Muscle of leg (tissue), 11 donors: ENCODE measurements around the gene IL17A. TPM values are rescaled to one million over a fixed set of nuclear protein-coding genes. Genes with fewer than 3 reads are reported as not detected.
"Not testable (repeated sequence)": the region's sequence is repeated elsewhere in the genome, so short reads cannot be mapped to it uniquely, and the experiment has no call there.

ENCODE experiments used
- DNase-seq: peaks from one replicate; pipeline ENCODE4 v3.0.0; 2013
- H3K27ac ChIP-seq: one replicate; pipeline ENCODE4 v1.5.1; 2013; ENCODE audit warnings: mild to moderate bottlenecking, low read length, control low read depth
- H3K27me3 ChIP-seq: one replicate; pipeline ENCODE4 v1.6.1; 2013; ENCODE audit warnings: low read length; ENCODE audit not compliant: control insufficient read depth, insufficient read depth
- H3K36me3 ChIP-seq: one replicate; pipeline ENCODE4 v1.6.1; 2013; ENCODE audit warnings: low read length; ENCODE audit not compliant: control insufficient read depth, insufficient read depth
- H3K4me1 ChIP-seq: one replicate; pipeline ENCODE4 v1.6.1; 2013; ENCODE audit warnings: low read length; ENCODE audit not compliant: control insufficient read depth, insufficient read depth
- H3K4me3 ChIP-seq: one replicate; pipeline ENCODE4 v1.5.1; 2013; ENCODE audit warnings: low read length, control low read depth
- H3K9me3 ChIP-seq: replicated peaks from 2 replicates; pipeline ENCODE4 v1.6.1; 2013; ENCODE audit warnings: low read depth, low read length; ENCODE audit not compliant: control insufficient read depth
- WGBS: methylation state at CpG from one replicate; pipeline ENCODE4 v1.1.5; 2013; ENCODE audit warnings: missing lambda C conversion rate; ENCODE audit not compliant: insufficient coverage; 5-methylcytosine and 5-hydroxymethylcytosine counted together
- polyA plus RNA-seq, 8 donors: library from polyadenylated mRNA; unstranded; fragments of 120-200 nt; gene quantifications; one replicate each; pipeline versions ENCODE4 v1.2.1 to v1.2.3, GENCODE V29; 2013; ENCODE audit warnings: inconsistent platforms in 1 of 8, low replicate concordance in 1 of 8; ENCODE audit not compliant: insufficient read length in 8 of 8, insufficient read depth in 1 of 8
- total RNA-seq: library from RNA; stranded (reverse); fragments of 120-200 nt; gene quantifications from one replicate; pipeline ENCODE4 v1.2.4, GENCODE V29; 2013

The IL17A gene
- total and polyA plus RNA-seq, 9 donors = not detected

GRCh38 chr6:52186480-52186879 lies 305 bp downstream of the IL17A start:
- Histone ChIP-seq H3K27ac (no peak overlapping the region), H3K27me3 (no peaks in the 10 kb centered on the region), H3K9me3 (no peaks in the 10 kb centered on the region), H3K4me3 (no peak overlapping the region), H3K36me3 (no peaks in the 10 kb centered on the region), H3K4me1 (no peaks in the 10 kb centered on the region)
- WGBS = 95% methylated on average over 2 of the region's 5 CpGs
- no peak for DNase-seq

- Histone ChIP-seq H3K27me3 (no peaks in the 10 kb centered on the region), H3K27ac (no peak overlapping the region), H3K36me3 (no peaks in the 10 kb centered on the region), H3K9me3 (no peaks in the 10 kb centered on the region), H3K4me3 (no peak overlapping the region), H3K4me1 (no peaks in the 10 kb centered on the region)
- WGBS = no CpG with 5 or more reads among the region's 1 CpG
- DNase-seq = no peak
Measured at GRCh38 chr6:52187098-52187497, 923 bp downstream of the IL17A start.

- Histone ChIP-seq H3K4me3 (no peak overlapping the region), H3K36me3 (no peaks in the 10 kb centered on the region), H3K4me1 (no peaks in the 10 kb centered on the region), H3K27me3 (no peaks in the 10 kb centered on the region), H3K27ac (no peak overlapping the region), H3K9me3 (no peaks in the 10 kb centered on the region)
- no CpG with 5 or more reads among the region's 2 CpGs for WGBS
- no peak for DNase-seq
Measured at GRCh38 chr6:52189974-52190373, 3.8 kb downstream of the IL17A start.

GRCh38 chr6:52190409-52190808 lies 4.2 kb downstream of the IL17A start:
- DNase-seq = no peak
- H3K9me3 ChIP-seq = no peaks in the 10 kb centered on the region
- no peaks in the 10 kb centered on the region for H3K4me1 ChIP-seq
- no peaks in the 10 kb centered on the region for H3K27me3 ChIP-seq
- no peak overlapping the region for H3K4me3 ChIP-seq
- no peak overlapping the region for H3K27ac ChIP-seq
- 69% methylated on average over 3 of the region's 3 CpGs for WGBS
- H3K36me3 ChIP-seq = no peaks in the 10 kb centered on the region

- Histone ChIP-seq H3K36me3 (no peaks in the 10 kb centered on the region), H3K9me3 (no peaks in the 10 kb centered on the region), H3K27me3 (no peaks in the 10 kb centered on the region), H3K4me1 (no peaks in the 10 kb centered on the region), H3K4me3 (no peak overlapping the region), H3K27ac (no peak overlapping the region)
- WGBS = 49% methylated on average over 3 of the region's 3 CpGs
- DNase-seq = no peak
Measured at GRCh38 chr6:52191824-52192223, 5.6 kb downstream of the IL17A start.

GRCh38 chr6:52195886-52196285 lies 9.7 kb downstream of the IL17A start:
- H3K36me3 ChIP-seq = no peaks in the 10 kb centered on the region
- H3K27ac ChIP-seq = no peak overlapping the region
- no CpG with 5 or more reads among the region's 2 CpGs for WGBS
- H3K4me1 ChIP-seq = no peaks in the 10 kb centered on the region
- no peaks in the 10 kb centered on the region for H3K27me3 ChIP-seq
- H3K4me3 ChIP-seq = no peak overlapping the region
- H3K9me3 ChIP-seq = peaks cover 12% of the 10 kb centered on the region
- no peak for DNase-seq

GRCh38 chr6:52200088-52200487 lies 13.9 kb downstream of the IL17A start:
- not testable (repeated sequence) for H3K27me3 ChIP-seq, H3K4me3 ChIP-seq
- WGBS = no CpG with 5 or more reads among the region's 5 CpGs

GRCh38 chr6:52201046-52201445 lies 14.9 kb downstream of the IL17A start:
- no peak for DNase-seq
- WGBS = no CpG with 5 or more reads among the region's 1 CpG
- H3K36me3 ChIP-seq = no peaks in the 10 kb centered on the region
- no peaks in the 10 kb centered on the region for H3K27me3 ChIP-seq
- no peak overlapping the region for H3K4me3 ChIP-seq
- no peaks in the 10 kb centered on the region for H3K4me1 ChIP-seq
- H3K27ac ChIP-seq = no peak overlapping the region
- H3K9me3 ChIP-seq = peaks cover 14% of the 10 kb centered on the region

More at GRCh38 chr6:52200088-52200487, 13.9 kb downstream of the IL17A start:
- not testable (repeated sequence) for H3K36me3 ChIP-seq, H3K27ac ChIP-seq, H3K4me1 ChIP-seq, DNase-seq
- peaks cover 14% of the 10 kb centered on the region for H3K9me3 ChIP-seq

- Histone ChIP-seq H3K9me3 (peaks cover 14% of the 10 kb centered on the region), H3K36me3 (no peaks in the 10 kb centered on the region), H3K4me3 (no peak overlapping the region), H3K27me3 (no peaks in the 10 kb centered on the region), H3K27ac (no peak overlapping the region), H3K4me1 (no peaks in the 10 kb centered on the region)
- DNase-seq = no peak
Measured at GRCh38 chr6:52201493-52201892, 15.3 kb downstream of the IL17A start.

GRCh38 chr6:52207066-52207465 lies 20.9 kb downstream of the IL17A start:
- Histone ChIP-seq H3K9me3 (no peaks in the 10 kb centered on the region), H3K4me1 (no peaks in the 10 kb centered on the region), H3K27ac (no peak overlapping the region), H3K27me3 (no peaks in the 10 kb centered on the region), H3K4me3 (no peak overlapping the region), H3K36me3 (no peaks in the 10 kb centered on the region)
- no CpG with 5 or more reads among the region's 2 CpGs for WGBS
- DNase-seq = no peak

GRCh38 chr6:52208612-52209011 lies 22.4 kb downstream of the IL17A start:
- Histone ChIP-seq H3K27me3 (no peaks in the 10 kb centered on the region), H3K4me1 (no peaks in the 10 kb centered on the region), H3K9me3 (no peaks in the 10 kb centered on the region), H3K36me3 (no peaks in the 10 kb centered on the region), H3K4me3 (no peak overlapping the region), H3K27ac (no peak overlapping the region)
- WGBS = 83% methylated on average over 2 of the region's 3 CpGs
- DNase-seq = peak; percentile 16
